GM10248 (cell line): ENCODE data around the gene SPRR3.

Experiments used
- CTCF ChIA-PET: fragments of 300-600 bp; sonication (Branson Sonifier 250); formaldehyde crosslinking; extraction: SDS; loops from one replicate; lab custom pipeline; 2021; ENCODE audit warnings: antibody characterized with exemption; lab: Yijun Ruan, JAX
- POLR2A ChIA-PET: fragments of 350-650 bp; sonication (Branson Sonifier 250); formaldehyde crosslinking; extraction: SDS; loops from one replicate; lab custom pipeline; 2020; ENCODE audit warnings: antibody characterized with exemption; lab: Yijun Ruan, JAX
- DNase-seq: peaks from one replicate; pipeline ENCODE4 v3.0.0; 2012; ENCODE audit errors: extremely low spot score
- TF ChIP-seq, protein P1 (sequence below): IDR thresholded peaks from 2 replicates; pipeline ENCODE4 v1.5.1; 2012; ENCODE audit warnings: mild to moderate bottlenecking, low read depth; ENCODE audit errors: extremely low read depth, missing control alignments, control extremely low read depth

The SPRR3 gene

DNA sequence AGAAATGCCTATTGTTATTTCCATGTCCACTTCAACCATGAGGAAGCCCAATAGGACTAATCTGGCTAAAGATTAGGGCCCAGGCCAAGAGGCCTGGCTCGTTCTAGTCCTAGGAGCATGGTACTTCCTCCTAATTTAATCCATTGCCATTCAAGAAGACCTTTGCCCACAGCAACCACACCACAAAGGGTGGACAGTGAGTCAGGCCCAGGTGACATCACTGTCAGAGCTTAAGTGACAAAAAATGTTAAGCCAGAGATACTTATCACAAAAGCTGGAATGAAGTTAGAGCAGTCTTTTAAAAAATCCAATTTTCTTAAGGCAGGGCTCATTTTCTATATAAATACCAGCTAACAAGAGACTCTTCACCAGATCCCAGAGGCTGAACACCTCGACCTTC lies at the start of gene SPRR3:
Gene SPRR3 (plus strand): TSS at position 368 of the 400 bp plus-strand sequence. CDS start 1,272 bp downstream, outside the sequence.
- DNase-seq: no peak
- POLR2A ChIA-PET: no interaction called here
- TF ChIP-seq, protein P1, sequence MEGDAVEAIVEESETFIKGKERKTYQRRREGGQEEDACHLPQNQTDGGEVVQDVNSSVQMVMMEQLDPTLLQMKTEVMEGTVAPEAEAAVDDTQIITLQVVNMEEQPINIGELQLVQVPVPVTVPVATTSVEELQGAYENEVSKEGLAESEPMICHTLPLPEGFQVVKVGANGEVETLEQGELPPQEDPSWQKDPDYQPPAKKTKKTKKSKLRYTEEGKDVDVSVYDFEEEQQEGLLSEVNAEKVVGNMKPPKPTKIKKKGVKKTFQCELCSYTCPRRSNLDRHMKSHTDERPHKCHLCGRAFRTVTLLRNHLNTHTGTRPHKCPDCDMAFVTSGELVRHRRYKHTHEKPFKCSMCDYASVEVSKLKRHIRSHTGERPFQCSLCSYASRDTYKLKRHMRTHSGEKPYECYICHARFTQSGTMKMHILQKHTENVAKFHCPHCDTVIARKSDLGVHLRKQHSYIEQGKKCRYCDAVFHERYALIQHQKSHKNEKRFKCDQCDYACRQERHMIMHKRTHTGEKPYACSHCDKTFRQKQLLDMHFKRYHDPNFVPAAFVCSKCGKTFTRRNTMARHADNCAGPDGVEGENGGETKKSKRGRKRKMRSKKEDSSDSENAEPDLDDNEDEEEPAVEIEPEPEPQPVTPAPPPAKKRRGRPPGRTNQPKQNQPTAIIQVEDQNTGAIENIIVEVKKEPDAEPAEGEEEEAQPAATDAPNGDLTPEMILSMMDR: no peak
- CTCF ChIA-PET: interaction anchor here (1.5 kb wide), 1 partner anchor 8 kb away, joined by 4 read pairs; no protein-coding TSS in a partner anchor

- POLR2A ChIA-PET: no interaction called here
- DNase-seq: no peak
- TF ChIP-seq, protein P1: no peak
- CTCF ChIA-PET: no interaction called here
These were observed 47.8 kb upstream of the SPRR3 start for GRCh38 chr1:152953761-152954160.

DNA sequence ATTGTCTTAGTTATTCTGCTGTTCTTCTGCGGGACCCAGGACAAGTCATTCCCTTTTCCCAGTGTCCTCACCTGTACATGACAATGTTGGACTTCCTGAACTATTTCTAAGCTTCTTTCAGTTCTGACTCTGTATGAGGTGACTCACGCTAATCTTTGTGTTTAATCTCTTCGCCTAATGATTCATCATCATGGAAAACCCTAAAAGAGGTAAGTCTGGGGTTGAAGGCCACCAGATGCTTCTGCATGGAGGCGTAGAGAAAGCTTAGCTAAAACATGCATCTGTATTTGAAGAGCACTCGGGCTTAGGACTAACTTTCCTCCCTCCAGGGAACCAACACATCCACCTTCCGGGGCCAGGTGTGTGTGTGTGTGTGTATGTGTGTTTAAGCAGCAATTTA lies 47.1 kb upstream of the SPRR3 start:
- no peak for DNase-seq
- CTCF ChIA-PET: interaction anchor here (1.3 kb wide), 1 partner anchor 28 kb away, joined by 4 read pairs; no protein-coding TSS in a partner anchor
- POLR2A ChIA-PET: no interaction called here
- TF ChIP-seq, protein P1: no peak

- TF ChIP-seq, protein P1: no peak
- ChIA-PET POLR2A (no interaction called here), CTCF (no interaction called here)
- no peak for DNase-seq
These were observed 44.0 kb upstream of the SPRR3 start for GRCh38 chr1:152957561-152957960.

GRCh38 chr1:152959273-152959672 lies 42.3 kb upstream of the SPRR3 start:
- ChIA-PET CTCF (interaction anchor here (1.4 kb wide), 1 partner anchor 34 kb away, joined by 4 read pairs; no protein-coding TSS in a partner anchor), POLR2A (no interaction called here)
- no peak for DNase-seq
- TF ChIP-seq, protein P1: no peak

DNA sequence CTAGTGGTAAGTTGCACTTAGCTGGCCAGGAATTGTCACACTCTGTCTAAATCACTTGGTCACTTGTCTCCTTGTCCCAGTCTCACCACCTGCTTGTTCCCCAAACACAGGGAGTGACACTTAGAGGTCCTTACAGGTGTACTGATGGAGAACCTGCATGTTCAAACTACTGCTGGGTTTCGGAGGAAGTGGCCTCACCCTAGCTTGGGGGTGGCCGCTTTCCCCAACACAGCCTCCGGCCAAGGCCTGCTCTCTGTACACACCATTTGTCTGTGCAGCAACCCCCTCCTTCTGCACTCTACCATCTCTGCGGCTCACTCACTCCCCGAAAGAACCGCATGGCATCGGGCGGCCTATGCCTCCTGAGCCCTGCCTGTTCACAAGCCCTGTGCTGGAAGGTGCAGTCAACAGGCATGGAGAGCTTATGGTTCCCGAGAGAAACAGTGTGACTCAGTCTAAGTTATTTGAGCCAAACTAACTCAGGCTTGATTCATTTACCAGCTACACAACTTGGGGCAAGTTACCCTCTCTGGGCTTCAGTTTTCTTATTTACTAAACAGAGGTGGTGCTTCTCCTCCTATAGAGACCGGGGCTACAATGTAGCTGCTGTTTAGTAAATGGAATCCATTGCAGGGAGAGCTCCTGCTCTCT lies 41.6 kb upstream of the SPRR3 start:
- ChIA-PET POLR2A (no interaction called here), CTCF (interaction anchor here (0.6 to 1.4 kb wide), 3 partner anchors 15 to 270 kb away, joined by 3 to 5 read pairs (median 3); no protein-coding TSS in a partner anchor)
- TF ChIP-seq, protein P1: no peak
- no peak for DNase-seq
